NCI-H1048 (cell line): ENCODE measurements around the gene ARHGAP28.

Experiments used
- DNase-seq: peaks from one replicate; lab custom pipeline; 2025; lab: John Stamatoyannopoulos, UW

ARHGAP28 gene

GRCh38 chr18:6729247-6730091, at the start of gene ARHGAP28:
ARHGAP28 (plus strand) TSS chr18:6729716; CDS start chr18:6729822, 106 bp downstream.
- peak; percentile 74 for DNase-seq

GRCh38 chr18:6681331-6681875, 48.1 kb upstream of the ARHGAP28 start:
- no peak for DNase-seq

GRCh38 chr18:6682437-6683111, 46.9 kb upstream of the ARHGAP28 start:
- no peak for DNase-seq

GRCh38 chr18:6683112-6683876, 46.2 kb upstream of the ARHGAP28 start:
- no peak for DNase-seq

GRCh38 chr18:6687676-6688075, 41.8 kb upstream of the ARHGAP28 start:
- no peak for DNase-seq

- DNase-seq = no peak
These were observed 20.6 kb upstream of the ARHGAP28 start for GRCh38 chr18:6708890-6709289.

GRCh38 chr18:6711467-6711866, 18.0 kb upstream of the ARHGAP28 start:
- no peak for DNase-seq

- DNase-seq = no peak
These were observed 17.1 kb upstream of the ARHGAP28 start for GRCh38 chr18:6712401-6712800.

GRCh38 chr18:6714010-6714409, 15.5 kb upstream of the ARHGAP28 start:
- DNase-seq = no peak

- no peak for DNase-seq
These were observed 11.2 kb upstream of the ARHGAP28 start for GRCh38 chr18:6718267-6718666.

GRCh38 chr18:6719098-6719846, 10.2 kb upstream of the ARHGAP28 start:
- DNase-seq = no peak

GRCh38 chr18:6719910-6720683, 9.4 kb upstream of the ARHGAP28 start:
- no peak for DNase-seq

GRCh38 chr18:6721755-6722154, 7.8 kb upstream of the ARHGAP28 start:
- no peak for DNase-seq

GRCh38 chr18:6722690-6723089, 6.8 kb upstream of the ARHGAP28 start:
- no peak for DNase-seq

- DNase-seq = no peak
These were observed 5.2 kb upstream of the ARHGAP28 start for GRCh38 chr18:6724331-6724730.

- DNase-seq = no peak
These were observed 1.2 kb upstream of the ARHGAP28 start for GRCh38 chr18:6728331-6728730.

- no peak for DNase-seq
These were observed 688 bp upstream of the ARHGAP28 start for GRCh38 chr18:6728809-6729246.

- DNase-seq = no peak
These were observed 1.1 kb downstream of the ARHGAP28 start for GRCh38 chr18:6730416-6731221.

- no peak for DNase-seq
These were observed 1.7 kb downstream of the ARHGAP28 start for GRCh38 chr18:6731222-6731596.

- DNase-seq = no peak
These were observed 3.4 kb downstream of the ARHGAP28 start for GRCh38 chr18:6732952-6733351.
